Skeletal muscle satellite cell (primary cell): ENCODE measurements around the gene ZBTB17.

Experiments
- H3K27me3 ChIP-seq: 2 replicates; pipeline ENCODE4 v1.7.0; 2013; ENCODE audit warnings: low read length; ENCODE audit not compliant: control insufficient read depth, insufficient read depth
- H3K36me3 ChIP-seq: 2 replicates; pipeline ENCODE4 v1.7.0; 2013; ENCODE audit warnings: mild to moderate bottlenecking, control low read depth, low read length; ENCODE audit not compliant: insufficient read depth
- H3K4me1 ChIP-seq: 2 replicates; pipeline ENCODE4 v1.7.0; 2013; ENCODE audit warnings: low read length; ENCODE audit not compliant: control insufficient read depth, insufficient read depth
- H3K4me2 ChIP-seq: 2 replicates; pipeline ENCODE4 v1.7.0; 2013; ENCODE audit warnings: mild to moderate bottlenecking, low read length
- H3K4me3 ChIP-seq: 2 replicates; pipeline ENCODE4 v1.7.0; 2013; ENCODE audit warnings: low read length
- H3K9ac ChIP-seq: 2 replicates; pipeline ENCODE4 v1.7.0; 2013; ENCODE audit warnings: mild to moderate bottlenecking, low read depth, low read length, moderate library complexity
- H3K9me3 ChIP-seq: replicated peaks from 2 replicates; pipeline ENCODE4 v1.7.0; 2013; ENCODE audit warnings: mild to moderate bottlenecking, control low read depth, low read length

The ZBTB17 gene

DNA sequence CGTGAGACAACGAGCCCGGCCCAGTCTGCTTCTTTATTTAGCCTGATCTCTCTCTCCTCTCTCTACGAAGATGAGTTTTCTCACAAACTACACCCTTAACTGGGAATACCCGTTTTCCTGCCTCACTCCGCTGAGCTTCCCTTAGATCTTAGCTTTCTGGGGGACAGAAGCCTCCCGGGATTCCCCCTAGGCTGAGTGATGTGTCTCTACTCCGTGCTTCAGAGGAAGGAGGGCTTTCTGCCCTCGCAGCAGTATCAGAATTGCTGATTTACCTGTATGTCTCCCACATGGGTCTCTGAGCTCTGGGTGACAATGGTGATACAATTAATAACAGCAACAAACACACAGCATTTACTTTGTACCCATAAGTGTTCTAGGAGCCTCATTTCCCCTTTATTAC, 1.0 kb downstream of the ZBTB17 start:
- Histone ChIP-seq H3K9ac (peak overlapping the region; percentile 84), H3K36me3 (peaks cover 19% of the 10 kb centered on the region), H3K4me2 (peak overlapping the region; percentile 98), H3K4me1 (peaks cover 13% of the 10 kb centered on the region), H3K27me3 (no peaks in the 10 kb centered on the region), H3K9me3 (no peaks in the 10 kb centered on the region), H3K4me3 (peak overlapping the region; percentile 84)

DNA sequence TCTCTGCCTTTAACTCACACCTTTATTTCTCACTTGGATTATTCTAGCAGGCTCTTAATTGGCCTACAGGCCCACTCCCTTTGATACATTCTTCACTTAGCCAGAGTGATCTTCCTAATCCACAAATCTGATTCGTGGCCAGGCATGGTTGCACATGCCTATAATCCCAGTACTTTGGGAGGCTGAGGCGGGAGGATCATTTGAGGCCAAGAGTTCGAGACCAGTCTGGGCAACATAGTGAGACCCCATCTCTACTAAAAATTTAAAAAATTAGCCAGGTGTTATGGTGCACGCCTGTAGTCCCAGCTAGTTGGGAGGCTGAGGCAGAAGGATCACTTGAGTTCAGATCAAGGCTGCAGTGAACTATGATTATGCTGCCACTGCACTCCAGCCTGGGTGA, 2.1 kb downstream of the ZBTB17 start:
- Histone ChIP-seq H3K4me3 (no peak overlapping the region), H3K4me1 (peaks cover 13% of the 10 kb centered on the region), H3K36me3 (peaks cover 19% of the 10 kb centered on the region), H3K9ac (no peak overlapping the region), H3K4me2 (no peak overlapping the region), H3K27me3 (no peaks in the 10 kb centered on the region), H3K9me3 (no peaks in the 10 kb centered on the region)

DNA sequence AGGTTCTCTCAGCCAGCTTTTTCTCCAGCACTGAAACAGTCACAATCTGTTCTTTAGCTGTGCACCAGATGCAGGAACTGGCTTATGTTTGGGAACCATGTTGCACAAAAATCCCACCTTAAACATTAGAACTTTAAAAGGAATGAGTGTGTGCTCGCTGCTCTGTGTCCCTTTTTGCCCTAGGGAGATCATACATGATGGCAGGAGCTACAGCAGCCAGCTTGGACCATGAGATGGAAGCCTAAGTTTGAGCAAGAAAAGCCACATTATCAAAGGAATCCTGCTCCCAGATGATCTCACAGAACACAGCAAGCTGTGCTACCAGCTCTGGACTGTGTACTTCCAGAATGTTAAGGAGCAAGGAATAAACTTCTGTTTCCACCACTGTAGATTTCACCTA, 3.5 kb downstream of the ZBTB17 start:
- Histone ChIP-seq H3K36me3 (peaks cover 19% of the 10 kb centered on the region), H3K4me1 (peaks cover 13% of the 10 kb centered on the region), H3K9ac (no peak overlapping the region)

DNA sequence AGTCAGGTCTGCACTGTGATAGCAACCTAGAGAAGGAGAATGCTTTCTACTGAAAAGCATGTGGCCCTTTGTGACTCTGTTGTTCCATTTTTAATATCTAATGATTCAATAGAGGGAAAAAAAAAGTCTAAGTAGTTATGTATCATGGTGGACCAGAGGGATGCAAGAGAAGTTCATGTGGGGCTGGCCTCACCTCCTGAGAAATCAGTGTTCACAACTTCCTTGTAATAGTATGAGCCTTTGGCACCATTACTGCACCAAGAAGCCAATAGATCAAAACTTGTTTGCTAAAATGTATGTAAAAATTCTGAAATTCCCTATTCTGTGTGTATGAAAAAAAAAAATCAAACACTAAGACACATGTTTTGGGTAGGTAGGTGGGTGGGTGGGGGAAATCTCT, 5.0 kb downstream of the ZBTB17 start:
- Histone ChIP-seq H3K9ac (no peak overlapping the region), H3K27me3 (no peaks in the 10 kb centered on the region), H3K36me3 (peaks cover 19% of the 10 kb centered on the region), H3K9me3 (no peaks in the 10 kb centered on the region), H3K4me1 (peaks cover 17% of the 10 kb centered on the region), H3K4me3 (no peak overlapping the region), H3K4me2 (no peak overlapping the region)

More for the DNA sequence above, 3.5 kb downstream of the ZBTB17 start:
- Histone ChIP-seq H3K9me3 (no peaks in the 10 kb centered on the region), H3K27me3 (no peaks in the 10 kb centered on the region), H3K4me2 (no peak overlapping the region), H3K4me3 (no peak overlapping the region)

DNA sequence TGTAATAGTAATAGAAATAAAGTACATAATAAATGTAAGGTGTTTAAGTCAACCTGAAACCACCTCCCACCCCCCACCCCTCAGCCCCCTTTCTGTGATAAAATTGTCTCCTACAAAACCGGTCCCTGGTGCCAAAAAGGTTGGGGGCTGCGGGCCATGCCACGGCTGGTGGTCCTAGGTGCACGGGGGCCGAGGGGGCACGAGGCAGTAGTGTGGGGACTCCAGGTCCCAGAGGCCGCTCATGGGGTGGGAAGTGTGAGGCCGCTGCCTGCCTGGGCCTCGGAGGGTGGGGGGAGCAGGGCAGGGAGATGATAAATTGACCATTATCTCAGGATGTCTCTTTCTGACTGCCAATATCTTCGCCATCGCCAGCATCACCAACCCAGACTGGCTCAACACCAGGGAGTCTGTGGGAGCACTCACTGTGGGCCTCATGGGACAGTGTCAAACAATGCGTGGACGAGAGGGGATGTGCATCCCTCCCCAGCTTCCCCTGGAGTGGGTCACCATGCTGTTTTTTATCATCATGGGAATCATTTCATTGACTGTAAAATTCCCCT, 6.5 kb downstream of the ZBTB17 start:
- peaks cover 19% of the 10 kb centered on the region for H3K4me1 ChIP-seq
- no peak overlapping the region for H3K9ac ChIP-seq
- H3K36me3 ChIP-seq, result peaks cover 19% of the 10 kb centered on the region
- H3K4me3 ChIP-seq, result no peak overlapping the region
- H3K9me3 ChIP-seq, result no peaks in the 10 kb centered on the region
- no peaks in the 10 kb centered on the region for H3K27me3 ChIP-seq
- no peak overlapping the region for H3K4me2 ChIP-seq

DNA sequence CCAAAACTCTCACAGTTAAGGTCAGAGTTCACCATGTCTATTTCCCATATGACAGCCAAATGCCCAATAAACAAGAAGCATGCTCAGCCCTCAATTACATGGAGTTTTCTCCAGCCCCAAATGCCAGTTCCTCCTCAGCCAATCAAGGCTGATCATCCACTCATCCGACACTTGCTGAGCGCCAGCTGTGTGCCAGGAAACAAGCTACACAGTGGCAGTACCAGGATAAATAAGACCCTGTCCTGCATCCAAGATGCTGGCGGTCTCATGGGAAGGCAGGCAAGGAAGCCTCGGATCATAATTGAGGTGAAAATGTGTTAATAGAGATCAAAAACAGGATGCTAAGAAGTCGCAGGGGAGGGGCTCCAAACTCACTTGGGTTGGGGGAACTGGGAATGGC, 7.7 kb downstream of the ZBTB17 start:
- H3K4me3 ChIP-seq, result no peak overlapping the region
- no peak overlapping the region for H3K9ac ChIP-seq
- no peak overlapping the region for H3K4me2 ChIP-seq
- no peaks in the 10 kb centered on the region for H3K27me3 ChIP-seq
- H3K4me1 ChIP-seq, result peaks cover 28% of the 10 kb centered on the region
- H3K9me3 ChIP-seq, result no peaks in the 10 kb centered on the region
- peaks cover 17% of the 10 kb centered on the region for H3K36me3 ChIP-seq

DNA sequence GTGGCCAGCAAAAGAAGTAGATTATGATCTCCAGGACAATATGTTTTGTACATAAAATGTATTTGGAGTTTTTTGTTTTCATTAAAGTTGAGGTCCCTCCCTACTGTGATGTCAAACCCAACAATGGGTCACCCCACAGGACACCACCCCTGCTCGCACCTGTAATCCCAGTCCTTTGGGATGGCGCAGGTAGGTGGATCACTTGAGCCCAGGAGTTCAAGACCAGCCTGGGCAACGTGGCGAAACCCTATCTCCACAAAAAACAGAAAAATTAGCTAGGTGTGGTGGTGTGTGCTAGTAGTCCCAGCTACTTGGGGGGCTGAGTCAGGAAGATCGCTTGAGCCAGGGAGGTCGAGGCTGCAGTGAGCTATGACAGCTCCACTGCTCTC, 9.0 kb downstream of the ZBTB17 start:
- H3K9ac ChIP-seq, result no peak overlapping the region
- H3K36me3 ChIP-seq, result peaks cover 5% of the 10 kb centered on the region
- H3K27me3 ChIP-seq, result no peaks in the 10 kb centered on the region
- no peaks in the 10 kb centered on the region for H3K9me3 ChIP-seq
- H3K4me1 ChIP-seq, result peaks cover 28% of the 10 kb centered on the region
- H3K4me2 ChIP-seq, result no peak overlapping the region
- no peak overlapping the region for H3K4me3 ChIP-seq

DNA sequence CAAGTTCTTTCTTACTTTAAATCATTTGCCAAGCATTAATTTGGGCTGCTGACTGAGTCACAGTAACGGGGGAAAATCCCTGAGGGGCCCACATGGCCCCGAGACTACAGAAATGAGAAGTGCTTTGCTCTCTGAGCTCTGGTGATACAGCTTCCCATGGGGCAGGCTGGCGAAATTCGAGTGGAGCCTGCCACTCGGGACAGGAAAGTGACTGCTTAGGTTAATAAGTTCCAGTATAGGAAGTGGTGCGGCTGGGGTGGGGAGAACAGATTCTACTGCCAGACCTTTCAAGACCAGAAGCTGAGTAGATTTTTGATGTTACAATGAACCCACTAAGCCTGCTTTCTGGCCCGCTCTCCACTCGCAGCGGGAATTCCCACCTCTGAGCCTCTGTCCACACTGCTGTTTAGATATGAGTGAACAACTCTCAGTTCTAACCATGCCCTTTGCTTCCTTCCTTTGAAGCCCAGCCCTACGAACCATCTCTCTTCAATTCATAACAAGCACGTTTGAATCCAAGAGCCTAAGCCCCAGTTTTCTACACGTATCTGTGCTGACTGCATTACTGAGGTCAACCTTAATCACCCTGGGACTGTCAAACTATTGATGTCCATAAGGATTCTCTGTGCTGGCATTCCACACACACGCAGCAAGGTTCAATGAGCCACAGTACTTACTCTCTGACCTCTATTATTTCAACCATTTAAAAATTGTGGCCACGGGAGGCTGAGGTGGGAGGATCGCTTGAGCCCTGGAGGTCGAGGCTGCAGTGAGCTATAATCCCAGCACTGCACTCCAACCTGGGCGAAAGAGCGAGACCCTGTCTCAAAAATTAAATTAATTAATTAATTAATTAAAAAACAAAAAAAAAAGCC, 9.6 kb downstream of the ZBTB17 start:
- Histone ChIP-seq H3K27me3 (no peaks in the 10 kb centered on the region), H3K36me3 (no peaks in the 10 kb centered on the region), H3K4me2 (peak overlapping the region; percentile 2), H3K4me3 (no peak overlapping the region), H3K9me3 (no peaks in the 10 kb centered on the region), H3K4me1 (peaks cover 28% of the 10 kb centered on the region), H3K9ac (peak overlapping the region; percentile 13)

DNA sequence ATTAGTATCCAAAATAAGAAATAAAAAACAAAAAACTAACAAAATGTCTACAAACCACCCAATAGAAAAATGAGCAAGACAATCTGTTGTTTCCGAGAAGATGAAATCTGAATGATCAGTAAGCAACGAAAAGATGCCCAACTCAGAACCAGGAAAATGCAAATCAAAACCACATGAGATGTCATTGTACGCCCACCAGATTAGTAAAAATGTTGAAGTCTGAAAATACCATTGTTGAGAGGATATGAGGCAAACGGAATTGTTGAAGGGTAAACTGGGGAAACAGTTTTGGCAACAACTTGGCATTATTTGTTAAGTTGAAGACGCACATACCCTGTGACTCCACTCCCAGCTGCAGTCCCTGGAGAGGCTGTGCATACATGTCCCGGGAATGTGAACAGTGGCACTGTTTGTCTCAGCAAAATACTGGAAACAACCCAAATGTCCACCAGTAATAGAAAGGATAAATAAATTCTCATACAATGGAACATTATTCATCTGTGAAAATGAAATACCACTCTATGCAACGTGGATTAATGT, 10.6 kb downstream of the ZBTB17 start:
- no peaks in the 10 kb centered on the region for H3K36me3 ChIP-seq
- H3K9ac ChIP-seq, result no peak overlapping the region
- H3K4me3 ChIP-seq, result no peak overlapping the region
- H3K4me2 ChIP-seq, result peak overlapping the region; percentile 2
- peaks cover 28% of the 10 kb centered on the region for H3K4me1 ChIP-seq
- no peaks in the 10 kb centered on the region for H3K9me3 ChIP-seq
- H3K27me3 ChIP-seq, result no peaks in the 10 kb centered on the region

DNA sequence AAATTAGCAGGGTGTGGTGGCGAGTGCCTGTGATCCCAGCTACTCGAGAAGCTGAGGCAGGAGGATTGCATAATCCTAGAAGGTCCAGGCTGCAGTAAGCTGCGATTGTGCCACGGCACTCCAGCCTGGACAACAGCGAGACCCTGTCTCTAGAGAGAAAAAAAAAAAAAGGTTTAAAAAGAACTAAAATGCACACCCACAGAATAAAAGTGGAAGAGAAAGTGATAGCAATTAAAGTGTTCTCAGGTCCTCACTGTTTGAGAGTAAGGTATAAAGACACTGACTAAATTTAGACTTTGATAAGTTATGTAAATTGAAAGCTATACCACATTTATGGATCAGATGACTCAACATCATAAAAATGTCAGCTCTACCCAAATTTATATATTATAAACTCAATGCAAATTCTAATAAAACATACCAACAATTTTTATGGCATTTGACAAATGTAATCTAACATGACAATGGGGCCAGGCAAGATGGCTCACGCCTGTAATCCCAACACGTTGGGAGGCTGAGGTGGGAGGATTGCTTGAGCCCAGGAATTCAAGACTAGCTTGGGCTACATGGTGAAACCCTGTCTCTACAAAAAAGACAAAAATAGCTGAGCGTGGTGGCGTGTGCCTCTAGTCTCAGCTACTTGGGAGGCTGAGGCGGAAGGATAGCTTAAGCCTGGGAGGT, 11.8 kb downstream of the ZBTB17 start:
- Histone ChIP-seq H3K4me3 (no peak overlapping the region), H3K27me3 (no peaks in the 10 kb centered on the region), H3K4me2 (no peak overlapping the region), H3K9ac (no peak overlapping the region), H3K4me1 (peaks cover 28% of the 10 kb centered on the region), H3K36me3 (no peaks in the 10 kb centered on the region), H3K9me3 (no peaks in the 10 kb centered on the region)

DNA sequence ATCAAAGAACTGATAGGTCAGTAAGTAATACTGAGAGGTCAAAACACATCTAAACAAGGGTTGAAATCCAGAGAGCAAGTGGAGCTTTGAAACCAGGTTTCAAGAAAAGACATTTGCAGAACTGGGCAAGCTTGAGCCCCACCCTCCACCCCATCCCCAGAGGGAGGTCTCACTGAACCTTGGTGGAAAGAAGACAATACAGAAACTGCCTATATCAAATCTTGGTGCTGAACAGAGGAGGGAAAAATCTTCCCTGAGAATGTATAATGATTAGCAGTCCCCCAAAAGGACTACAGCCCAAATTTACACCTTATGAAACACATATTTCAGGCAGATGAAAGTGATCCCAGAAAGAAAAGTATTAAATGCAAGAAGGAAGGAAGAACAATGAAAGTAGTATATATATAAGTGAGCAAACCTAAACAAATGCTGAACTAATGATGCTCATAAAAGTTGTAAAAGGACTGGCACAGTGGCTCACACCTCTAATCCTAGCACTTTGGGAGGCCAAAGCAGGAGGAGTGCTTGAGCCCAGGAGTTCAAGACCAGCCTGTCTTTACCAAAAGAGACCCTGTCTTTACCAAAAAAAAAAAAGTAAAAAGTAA, 12.4 kb downstream of the ZBTB17 start:
- Histone ChIP-seq H3K4me2 (no peak overlapping the region), H3K36me3 (no peaks in the 10 kb centered on the region), H3K4me3 (no peak overlapping the region), H3K9me3 (no peaks in the 10 kb centered on the region), H3K4me1 (peaks cover 33% of the 10 kb centered on the region), H3K27me3 (no peaks in the 10 kb centered on the region), H3K9ac (no peak overlapping the region)
